ENCODE measurements around the gene CSNK1G2.

CSNK1G2 gene

GRCh38 chr19:1970806-1971502 lies 30.0 kb downstream of the CSNK1G2 start:
- TF ChIP-seq CTCF (IDR thresholded peaks at IDR 0.05), result no peak

- TF ChIP-seq CTCF (IDR thresholded peaks at IDR 0.05), result no peak
These were observed 33.6 kb downstream of the CSNK1G2 start for GRCh38 chr19:1974381-1975161.

GRCh38 chr19:1975162-1975480 lies 34.1 kb downstream of the CSNK1G2 start:
- no peak for TF ChIP-seq CTCF (IDR thresholded peaks at IDR 0.05)

- TF ChIP-seq CTCF (IDR thresholded peaks at IDR 0.05), result no peak
These were observed 36.1 kb downstream of the CSNK1G2 start for GRCh38 chr19:1977120-1977519.

- no peak for TF ChIP-seq CTCF (IDR thresholded peaks at IDR 0.05)
These were observed 37.4 kb downstream of the CSNK1G2 start for GRCh38 chr19:1978346-1978894.

GRCh38 chr19:1979017-1979416 lies 38.0 kb downstream of the CSNK1G2 start:
- TF ChIP-seq CTCF (IDR thresholded peaks at IDR 0.05), result no peak

GRCh38 chr19:1979642-1980041 lies 38.7 kb downstream of the CSNK1G2 start:
- no peak for TF ChIP-seq CTCF (IDR thresholded peaks at IDR 0.05)

All from LNCAP (cell line).